HG03342 (cell line): ENCODE results near the gene CBFA2T3.

Source experiments
- ATAC-seq: cut with Tn5 transposase; IDR thresholded peaks from one replicate; pipeline ENCODE4 v1.9.1; 2021; ENCODE audit warnings: mild to moderate bottlenecking, moderate library complexity; ENCODE audit not compliant: unreplicated experiment

CBFA2T3 gene

GRCh38 chr16:88844419-88845036, 132.5 kb downstream of the CBFA2T3 start:
- no peak for ATAC-seq

- no peak for ATAC-seq
Measured at GRCh38 chr16:88843256-88843655, 133.8 kb downstream of the CBFA2T3 start.

- ATAC-seq = no peak
Measured at GRCh38 chr16:88842806-88843205, 134.2 kb downstream of the CBFA2T3 start.

- ATAC-seq = no peak
Measured at GRCh38 chr16:88842308-88842756, 134.7 kb downstream of the CBFA2T3 start.

- no peak for ATAC-seq
Measured at GRCh38 chr16:88841521-88842307, 135.3 kb downstream of the CBFA2T3 start.

- no peak for ATAC-seq
Measured at GRCh38 chr16:88840600-88841215, 136.3 kb downstream of the CBFA2T3 start.

GRCh38 chr16:88839745-88840599, 137.0 kb downstream of the CBFA2T3 start:
- ATAC-seq = no peak

- no peak for ATAC-seq
Measured at GRCh38 chr16:88839026-88839529, 137.9 kb downstream of the CBFA2T3 start.

- ATAC-seq = no peak
Measured at GRCh38 chr16:88838566-88838965, 138.4 kb downstream of the CBFA2T3 start.

GRCh38 chr16:88837806-88838205, 139.2 kb downstream of the CBFA2T3 start:
- no peak for ATAC-seq

- ATAC-seq = no peak
Measured at GRCh38 chr16:88836791-88837190, 140.2 kb downstream of the CBFA2T3 start.

- ATAC-seq = no peak
Measured at GRCh38 chr16:88835818-88836217, 141.2 kb downstream of the CBFA2T3 start.

GRCh38 chr16:88835383-88835782, 141.6 kb downstream of the CBFA2T3 start:
- ATAC-seq = no peak

- no peak for ATAC-seq
Measured at GRCh38 chr16:88834670-88835069, 142.3 kb downstream of the CBFA2T3 start.

- ATAC-seq = no peak
Measured at GRCh38 chr16:88833086-88833485, 143.9 kb downstream of the CBFA2T3 start.

GRCh38 chr16:88831838-88832237, 145.2 kb downstream of the CBFA2T3 start:
- no peak for ATAC-seq

- ATAC-seq = no peak
Measured at GRCh38 chr16:88830783-88831182, 146.2 kb downstream of the CBFA2T3 start.

GRCh38 chr16:88830258-88830657, 146.7 kb downstream of the CBFA2T3 start:
- ATAC-seq = no peak

GRCh38 chr16:88828711-88829110, 148.3 kb downstream of the CBFA2T3 start:
- ATAC-seq = no peak

- no peak for ATAC-seq
Measured at GRCh38 chr16:88827727-88828126, 149.3 kb downstream of the CBFA2T3 start.
